ENCODE data around the gene ASPDH. TPM values are rescaled to one million over a fixed set of nuclear protein-coding genes. Genes with fewer than 3 reads are reported as not detected.

ASPDH gene
- total RNA-seq, 2 experiments from 2014 or later, result not detected

Other genes with a start within 250 kb of the ASPDH start
- gene KCNC3, start 184.5 kb downstream of the ASPDH start, total RNA-seq, result 1 to 10 TPM; 2.0 to 2.4 TPM
- 10 to 100 TPM; 40.2 to 41.0 TPM for gene NAPSA, start 148.3 kb downstream of the ASPDH start, total RNA-seq
- gene NR1H2, start 137.5 kb downstream of the ASPDH start, total RNA-seq, result 10 to 100 TPM; 47.2 to 49.3 TPM
- 100 to 1,000 TPM; 221 to 224 TPM for gene POLD1, start 129.6 kb downstream of the ASPDH start, total RNA-seq
- under 1 TPM; 0.36 to 0.47 TPM for gene SPIB, start 95.0 kb downstream of the ASPDH start, total RNA-seq
- 1 to 10 TPM in 1 of 2 experiments, under 1 TPM in 1; 0.64 to 1.6 TPM for gene MYBPC2, start 81.0 kb downstream of the ASPDH start, total RNA-seq
- 10 to 100 TPM; 28.4 to 29.2 TPM for gene EMC10, start 37.4 kb downstream of the ASPDH start, total RNA-seq
- under 1 TPM in 1 of 2 experiments, not detected in 1; 0.57 TPM for gene GARIN5A, start 37.1 kb downstream of the ASPDH start, total RNA-seq
- gene JOSD2, start 2.7 kb downstream of the ASPDH start, total RNA-seq, result 10 to 100 TPM; 17.2 to 17.9 TPM
- gene LRRC4B, start 54.5 kb upstream of the ASPDH start, total RNA-seq, result not detected
- not detected for gene SYT3, start 126.0 kb upstream of the ASPDH start, total RNA-seq
- 1 to 10 TPM; 1.5 to 1.7 TPM for gene C19orf81, start 135.5 kb upstream of the ASPDH start, total RNA-seq
- not detected for gene SHANK1, start 205.9 kb upstream of the ASPDH start, total RNA-seq
- gene CLEC11A, start 209.5 kb upstream of the ASPDH start, total RNA-seq, result 1 to 10 TPM in 1 of 2 experiments, under 1 TPM in 1; 0.69 to 1.4 TPM

Data from activated naive CD4-positive, alpha-beta T cell treated with anti-CD3 and anti-CD28 coated beads for 36 hours (primary cell).